ENCODE measurements around the gene ZNF512B.

ZNF512B gene

GRCh38 chr20:63945921-63946920 is 23.5 kb downstream of the ZNF512B start:
- no peak for FAIRE-seq

GRCh38 chr20:63945031-63945658 is 24.6 kb downstream of the ZNF512B start:
- no peak for FAIRE-seq

GRCh38 chr20:63944078-63944941 is 25.4 kb downstream of the ZNF512B start:
- no peak for FAIRE-seq

GRCh38 chr20:63943808-63944077 is 26.0 kb downstream of the ZNF512B start:
- FAIRE-seq, result no peak

GRCh38 chr20:63942969-63943807 is 26.5 kb downstream of the ZNF512B start:
- no peak for FAIRE-seq

GRCh38 chr20:63942250-63942951 is 27.3 kb downstream of the ZNF512B start:
- FAIRE-seq, result no peak

- FAIRE-seq, result no peak
Measured at GRCh38 chr20:63941282-63942081, 28.2 kb downstream of the ZNF512B start.

GRCh38 chr20:63940472-63941266 is 29.1 kb downstream of the ZNF512B start:
- FAIRE-seq, result no peak

- no peak for FAIRE-seq
Measured at GRCh38 chr20:63940071-63940471, 29.7 kb downstream of the ZNF512B start.

- FAIRE-seq, result no peak
Measured at GRCh38 chr20:63939061-63939935, 30.4 kb downstream of the ZNF512B start.

GRCh38 chr20:63937596-63937995 is 32.1 kb downstream of the ZNF512B start:
- no peak for FAIRE-seq

GRCh38 chr20:63935447-63935846 is 34.3 kb downstream of the ZNF512B start:
- no peak for FAIRE-seq

GRCh38 chr20:63934271-63935068 is 35.3 kb downstream of the ZNF512B start:
- FAIRE-seq, result no peak

- no peak for FAIRE-seq
Measured at GRCh38 chr20:63933646-63934045, 36.1 kb downstream of the ZNF512B start.

GRCh38 chr20:63932606-63933160 is 37.0 kb downstream of the ZNF512B start:
- FAIRE-seq, result no peak

GRCh38 chr20:63931735-63932134 is 38.0 kb downstream of the ZNF512B start:
- no peak for FAIRE-seq

- FAIRE-seq, result no peak
Measured at GRCh38 chr20:63930971-63931553, 38.7 kb downstream of the ZNF512B start.

All from colon (tissue), 2 donors.